PFSK-1 (cell line): Measurements from ENCODE around the gene EPG5.

Experiments
- FOXP2 ChIP-seq: optimal IDR thresholded peaks from 2 replicates; pipeline ENCODE3; 2011; ENCODE audit warnings: borderline replicate concordance, control low read depth, inconsistent platforms; ENCODE audit not compliant: insufficient read depth; ENCODE audit errors: extremely low read length, extremely low read depth
- POLR2AphosphoS5 ChIP-seq: IDR thresholded peaks from 2 replicates; pipeline ENCODE4 v1.6.1; 2012; ENCODE audit warnings: low read depth, mild to moderate bottlenecking, control low read depth, low read length, moderate library complexity
- SIN3A ChIP-seq: IDR thresholded peaks from 2 replicates; pipeline ENCODE4 v1.6.1; 2012; ENCODE audit warnings: mild to moderate bottlenecking, low read length, moderate library complexity, borderline replicate concordance; ENCODE audit not compliant: insufficient read depth
- TAF1 ChIP-seq: IDR thresholded peaks from 2 replicates; pipeline ENCODE4 v1.6.1; 2012; ENCODE audit warnings: low read length, control low read depth, borderline replicate concordance; ENCODE audit not compliant: insufficient read depth
- TF ChIP-seq, protein P1 (sequence below), 2 experiments: IDR thresholded peaks; 2 replicates each; pipeline versions ENCODE4 v1.6.1 to v1.8.0; 2011 to 2012; ENCODE audit warnings: low read depth in 2 of 2, low read length in 2 of 2, control low read depth in 1 of 2, inconsistent platforms in 1 of 2, mild to moderate bottlenecking in 1 of 2, moderate library complexity in 1 of 2; ENCODE audit not compliant: insufficient read depth in 1 of 2

EPG5 gene

DNA sequence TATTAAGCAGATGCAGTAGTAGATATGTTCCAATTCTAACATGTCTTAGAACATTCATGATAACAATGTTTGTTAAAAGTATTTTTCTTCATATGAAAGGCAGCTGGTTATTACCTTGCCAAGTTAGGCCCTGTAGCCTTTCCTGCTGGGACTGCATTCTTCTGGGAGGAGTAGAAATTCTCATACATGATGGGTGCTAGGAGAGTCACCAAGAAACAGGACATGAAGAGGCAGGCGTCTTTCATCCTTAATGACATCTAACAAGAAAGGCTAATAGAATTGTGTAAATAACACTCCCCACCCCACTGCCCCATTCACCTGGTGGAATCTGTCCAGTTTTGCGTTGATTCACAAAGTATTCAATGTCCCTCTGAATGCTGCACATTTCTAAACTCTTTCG, 24.7 kb upstream of the EPG5 start:
- TF ChIP-seq TAF1 (no peak), POLR2AphosphoS5 (no peak), FOXP2 (no peak), SIN3A (no peak)
- TF ChIP-seq, protein P1, sequence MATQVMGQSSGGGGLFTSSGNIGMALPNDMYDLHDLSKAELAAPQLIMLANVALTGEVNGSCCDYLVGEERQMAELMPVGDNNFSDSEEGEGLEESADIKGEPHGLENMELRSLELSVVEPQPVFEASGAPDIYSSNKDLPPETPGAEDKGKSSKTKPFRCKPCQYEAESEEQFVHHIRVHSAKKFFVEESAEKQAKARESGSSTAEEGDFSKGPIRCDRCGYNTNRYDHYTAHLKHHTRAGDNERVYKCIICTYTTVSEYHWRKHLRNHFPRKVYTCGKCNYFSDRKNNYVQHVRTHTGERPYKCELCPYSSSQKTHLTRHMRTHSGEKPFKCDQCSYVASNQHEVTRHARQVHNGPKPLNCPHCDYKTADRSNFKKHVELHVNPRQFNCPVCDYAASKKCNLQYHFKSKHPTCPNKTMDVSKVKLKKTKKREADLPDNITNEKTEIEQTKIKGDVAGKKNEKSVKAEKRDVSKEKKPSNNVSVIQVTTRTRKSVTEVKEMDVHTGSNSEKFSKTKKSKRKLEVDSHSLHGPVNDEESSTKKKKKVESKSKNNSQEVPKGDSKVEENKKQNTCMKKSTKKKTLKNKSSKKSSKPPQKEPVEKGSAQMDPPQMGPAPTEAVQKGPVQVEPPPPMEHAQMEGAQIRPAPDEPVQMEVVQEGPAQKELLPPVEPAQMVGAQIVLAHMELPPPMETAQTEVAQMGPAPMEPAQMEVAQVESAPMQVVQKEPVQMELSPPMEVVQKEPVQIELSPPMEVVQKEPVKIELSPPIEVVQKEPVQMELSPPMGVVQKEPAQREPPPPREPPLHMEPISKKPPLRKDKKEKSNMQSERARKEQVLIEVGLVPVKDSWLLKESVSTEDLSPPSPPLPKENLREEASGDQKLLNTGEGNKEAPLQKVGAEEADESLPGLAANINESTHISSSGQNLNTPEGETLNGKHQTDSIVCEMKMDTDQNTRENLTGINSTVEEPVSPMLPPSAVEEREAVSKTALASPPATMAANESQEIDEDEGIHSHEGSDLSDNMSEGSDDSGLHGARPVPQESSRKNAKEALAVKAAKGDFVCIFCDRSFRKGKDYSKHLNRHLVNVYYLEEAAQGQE (IDR thresholded peaks at IDR 0.05; ENCODE audit: insufficient read depth in 1 of 2, low read depth in 2 of 2, low read length in 2 of 2) = no peak

DNA sequence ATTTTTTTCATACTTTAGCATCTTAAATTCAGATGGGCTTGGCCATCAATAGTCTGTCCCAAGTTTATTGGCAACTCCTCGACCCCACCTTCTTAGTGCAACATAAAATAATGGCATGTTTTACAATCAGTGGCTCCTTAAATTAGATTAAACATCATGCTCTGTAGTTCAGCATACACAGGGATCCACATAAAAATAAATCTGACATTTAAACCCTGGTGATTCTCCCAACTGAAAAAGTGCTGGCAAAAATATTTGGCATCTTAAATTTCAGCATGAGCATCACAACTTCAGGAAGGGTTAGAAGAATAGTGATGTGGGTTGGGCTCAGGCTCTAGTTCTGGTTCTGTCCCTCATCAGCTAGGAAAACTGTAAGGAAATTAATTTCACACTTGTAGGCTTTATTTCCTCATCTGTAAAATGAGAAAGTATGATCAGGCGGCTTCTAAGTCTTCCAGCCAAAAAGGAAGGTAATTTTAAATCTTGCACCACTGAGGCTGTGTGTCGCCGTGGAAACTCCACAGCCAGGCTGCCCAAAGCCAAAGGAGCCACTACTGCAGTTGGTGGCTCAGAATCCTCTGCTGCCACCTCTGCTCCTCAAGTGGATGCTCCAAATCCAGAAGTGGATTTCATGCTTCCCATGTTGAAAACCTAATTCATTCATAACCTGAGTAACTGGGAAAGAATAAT, 17.6 kb upstream of the EPG5 start:
- TF ChIP-seq SIN3A = no peak
- TF ChIP-seq POLR2AphosphoS5 = no peak
- TF ChIP-seq TAF1 = no peak
- TF ChIP-seq, protein P1 (IDR thresholded peaks at IDR 0.05; ENCODE audit: insufficient read depth in 1 of 2, low read depth in 2 of 2, low read length in 2 of 2) = no peak
- no peak for TF ChIP-seq FOXP2

DNA sequence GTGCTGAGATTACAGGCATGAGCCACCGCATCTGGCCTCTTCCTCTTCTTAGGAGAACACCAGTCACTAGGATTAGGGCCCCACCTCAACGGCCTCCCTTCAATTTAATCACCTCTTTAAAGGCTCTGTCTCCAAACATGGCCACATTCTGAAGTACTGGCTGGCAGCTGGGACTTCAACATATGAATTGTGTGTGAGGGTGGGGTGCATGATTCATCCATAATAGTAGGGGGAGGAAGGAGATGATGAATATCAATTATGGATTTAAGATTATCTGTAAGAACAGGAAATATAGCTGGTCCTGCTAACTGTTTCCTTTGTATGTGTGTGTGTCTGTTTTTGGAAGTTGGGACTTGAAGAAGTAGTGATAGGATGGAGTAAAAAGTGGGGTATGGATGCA, 14.7 kb upstream of the EPG5 start:
- TF ChIP-seq POLR2AphosphoS5 = no peak
- TF ChIP-seq, protein P1 (IDR thresholded peaks at IDR 0.05; ENCODE audit: insufficient read depth in 1 of 2, low read depth in 2 of 2, low read length in 2 of 2) = no peak
- TF ChIP-seq FOXP2 = no peak
- TF ChIP-seq TAF1 = no peak
- TF ChIP-seq SIN3A = no peak

DNA sequence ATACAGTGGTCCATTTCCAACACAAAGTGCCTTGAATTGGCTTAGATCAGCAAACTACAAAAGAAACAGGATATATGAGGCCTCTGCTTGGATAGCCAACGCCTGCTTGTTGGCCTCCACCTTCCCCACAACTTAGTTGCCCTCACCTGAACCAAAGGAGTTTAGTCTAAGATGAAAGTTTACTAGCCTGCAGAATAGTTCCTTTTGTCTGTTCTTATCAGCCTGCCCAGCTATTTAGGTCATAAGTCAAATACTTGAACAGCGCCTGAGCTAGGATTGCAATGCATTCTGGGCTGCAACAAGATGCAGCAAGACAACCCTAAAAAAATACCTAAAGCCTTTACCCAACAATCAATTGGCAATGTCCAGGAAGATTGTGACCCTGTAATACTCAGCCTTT, 13.1 kb upstream of the EPG5 start:
- TF ChIP-seq, protein P1 (IDR thresholded peaks at IDR 0.05; ENCODE audit: insufficient read depth in 1 of 2, low read depth in 2 of 2, low read length in 2 of 2) = no peak
- TF ChIP-seq FOXP2 (no peak), TAF1 (no peak), POLR2AphosphoS5 (no peak), SIN3A (no peak)
